Measurements from ENCODE around the gene SLC9A7. TPM values are rescaled to one million over a fixed set of nuclear protein-coding genes. Genes with fewer than 3 reads are reported as not detected.

The SLC9A7 gene
- total RNA-seq, 1 donor from 2014 or later, result 1.4 TPM

GRCh38 chrX:46707274-46707965, 51.5 kb downstream of the SLC9A7 start:
- H3K9me3 Mint-ChIP-seq (ENCODE audit: unreplicated experiment), result peaks cover 4% of the 10 kb centered on the region
- H3K4me3 Mint-ChIP-seq (ENCODE audit: unreplicated experiment), result no peak overlapping the region
- H3K27ac Mint-ChIP-seq (ENCODE audit: unreplicated experiment), result no peak overlapping the region
- H3K36me3 Mint-ChIP-seq (ENCODE audit: unreplicated experiment), result no peaks in the 10 kb centered on the region
- TF ChIP-seq, protein P1, sequence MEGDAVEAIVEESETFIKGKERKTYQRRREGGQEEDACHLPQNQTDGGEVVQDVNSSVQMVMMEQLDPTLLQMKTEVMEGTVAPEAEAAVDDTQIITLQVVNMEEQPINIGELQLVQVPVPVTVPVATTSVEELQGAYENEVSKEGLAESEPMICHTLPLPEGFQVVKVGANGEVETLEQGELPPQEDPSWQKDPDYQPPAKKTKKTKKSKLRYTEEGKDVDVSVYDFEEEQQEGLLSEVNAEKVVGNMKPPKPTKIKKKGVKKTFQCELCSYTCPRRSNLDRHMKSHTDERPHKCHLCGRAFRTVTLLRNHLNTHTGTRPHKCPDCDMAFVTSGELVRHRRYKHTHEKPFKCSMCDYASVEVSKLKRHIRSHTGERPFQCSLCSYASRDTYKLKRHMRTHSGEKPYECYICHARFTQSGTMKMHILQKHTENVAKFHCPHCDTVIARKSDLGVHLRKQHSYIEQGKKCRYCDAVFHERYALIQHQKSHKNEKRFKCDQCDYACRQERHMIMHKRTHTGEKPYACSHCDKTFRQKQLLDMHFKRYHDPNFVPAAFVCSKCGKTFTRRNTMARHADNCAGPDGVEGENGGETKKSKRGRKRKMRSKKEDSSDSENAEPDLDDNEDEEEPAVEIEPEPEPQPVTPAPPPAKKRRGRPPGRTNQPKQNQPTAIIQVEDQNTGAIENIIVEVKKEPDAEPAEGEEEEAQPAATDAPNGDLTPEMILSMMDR (IDR thresholded peaks at IDR 0.05), result no peak
- H3K4me1 Mint-ChIP-seq (ENCODE audit: unreplicated experiment), result no peaks in the 10 kb centered on the region
- no peak for DNase-seq (ENCODE audit: extremely low spot score, unreplicated experiment)
- peaks cover 13% of the 10 kb centered on the region for H3K27me3 Mint-ChIP-seq (ENCODE audit: unreplicated experiment)

- DNase-seq (ENCODE audit: extremely low spot score, unreplicated experiment), result no peak
- Mint-ChIP-seq H3K4me3 (ENCODE audit: unreplicated experiment) (no peak overlapping the region), H3K4me1 (ENCODE audit: unreplicated experiment) (no peaks in the 10 kb centered on the region), H3K27me3 (ENCODE audit: unreplicated experiment) (peaks cover 18% of the 10 kb centered on the region), H3K9me3 (ENCODE audit: unreplicated experiment) (peaks cover 4% of the 10 kb centered on the region), H3K27ac (ENCODE audit: unreplicated experiment) (no peak overlapping the region), H3K36me3 (ENCODE audit: unreplicated experiment) (no peaks in the 10 kb centered on the region)
- TF ChIP-seq, protein P1 (IDR thresholded peaks at IDR 0.05), result no peak
Measured at GRCh38 chrX:46704767-46705386, 54.0 kb downstream of the SLC9A7 start.

- TF ChIP-seq, protein P1 (IDR thresholded peaks at IDR 0.05), result no peak
- no peaks in the 10 kb centered on the region for H3K4me1 Mint-ChIP-seq (ENCODE audit: unreplicated experiment)
- H3K36me3 Mint-ChIP-seq (ENCODE audit: unreplicated experiment), result no peaks in the 10 kb centered on the region
- no peak for DNase-seq (ENCODE audit: extremely low spot score, unreplicated experiment)
- H3K4me3 Mint-ChIP-seq (ENCODE audit: unreplicated experiment), result no peak overlapping the region
- no peak overlapping the region for H3K27ac Mint-ChIP-seq (ENCODE audit: unreplicated experiment)
- H3K9me3 Mint-ChIP-seq (ENCODE audit: unreplicated experiment), result peaks cover 3% of the 10 kb centered on the region
- peaks cover 18% of the 10 kb centered on the region for H3K27me3 Mint-ChIP-seq (ENCODE audit: unreplicated experiment)
Measured at GRCh38 chrX:46703980-46704379, 54.9 kb downstream of the SLC9A7 start.

DNA sequence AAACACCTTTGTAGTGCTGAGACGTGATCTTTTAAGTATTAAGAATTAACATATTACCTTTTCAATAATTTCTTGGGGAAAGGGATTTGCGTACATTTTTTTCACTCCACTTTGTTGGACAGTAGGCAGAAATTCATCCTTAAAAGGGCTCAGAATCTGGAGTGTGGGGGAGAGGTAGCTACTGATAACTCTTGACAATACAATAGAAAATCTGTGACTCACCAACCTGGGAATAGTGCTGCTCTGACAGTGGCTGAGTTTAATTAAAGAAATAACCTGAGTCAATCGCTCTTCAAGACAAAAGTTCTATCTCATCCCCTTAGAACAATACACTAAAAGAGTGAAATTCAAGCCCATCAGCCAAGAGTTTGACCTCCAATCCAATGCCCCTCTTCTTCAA, 60.2 kb downstream of the SLC9A7 start:
- H3K9me3 Mint-ChIP-seq (ENCODE audit: unreplicated experiment), result peaks cover 15% of the 10 kb centered on the region
- H3K4me1 Mint-ChIP-seq (ENCODE audit: unreplicated experiment), result peaks cover 1% of the 10 kb centered on the region
- no peak overlapping the region for H3K27ac Mint-ChIP-seq (ENCODE audit: unreplicated experiment)
- DNase-seq (ENCODE audit: extremely low spot score, unreplicated experiment), result no peak
- TF ChIP-seq, protein P1 (IDR thresholded peaks at IDR 0.05), result no peak
- H3K36me3 Mint-ChIP-seq (ENCODE audit: unreplicated experiment), result no peaks in the 10 kb centered on the region
- peaks cover 12% of the 10 kb centered on the region for H3K27me3 Mint-ChIP-seq (ENCODE audit: unreplicated experiment)
- no peak overlapping the region for H3K4me3 Mint-ChIP-seq (ENCODE audit: unreplicated experiment)

DNA sequence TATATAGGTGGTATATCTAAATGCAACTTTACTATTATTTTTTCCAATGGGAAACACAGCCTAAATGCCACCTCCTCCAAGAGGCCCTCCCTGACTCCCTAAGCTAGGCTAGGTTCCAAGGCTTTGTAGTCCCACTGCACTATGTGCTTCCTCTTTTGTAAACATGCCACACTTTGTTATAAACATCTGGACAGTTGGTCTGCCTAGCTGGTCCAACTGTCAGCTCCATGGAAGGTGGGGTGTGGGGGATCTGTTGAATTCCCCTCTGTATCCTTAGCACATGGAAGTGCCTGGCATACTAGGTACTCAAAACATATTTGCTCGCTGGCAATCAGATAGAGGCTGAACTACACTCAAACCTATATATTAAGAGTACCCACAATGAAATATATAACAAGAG, 63.4 kb downstream of the SLC9A7 start:
- Mint-ChIP-seq H3K36me3 (ENCODE audit: unreplicated experiment) (no peaks in the 10 kb centered on the region), H3K4me3 (ENCODE audit: unreplicated experiment) (no peak overlapping the region), H3K4me1 (ENCODE audit: unreplicated experiment) (peaks cover 1% of the 10 kb centered on the region), H3K27me3 (ENCODE audit: unreplicated experiment) (peaks cover 14% of the 10 kb centered on the region), H3K27ac (ENCODE audit: unreplicated experiment) (no peak overlapping the region), H3K9me3 (ENCODE audit: unreplicated experiment) (peaks cover 19% of the 10 kb centered on the region)
- TF ChIP-seq, protein P1 (IDR thresholded peaks at IDR 0.05), result no peak
- DNase-seq (ENCODE audit: extremely low spot score, unreplicated experiment), result no peak
